ENCODE results near the gene CBLL1.

CBLL1 gene

DNA sequence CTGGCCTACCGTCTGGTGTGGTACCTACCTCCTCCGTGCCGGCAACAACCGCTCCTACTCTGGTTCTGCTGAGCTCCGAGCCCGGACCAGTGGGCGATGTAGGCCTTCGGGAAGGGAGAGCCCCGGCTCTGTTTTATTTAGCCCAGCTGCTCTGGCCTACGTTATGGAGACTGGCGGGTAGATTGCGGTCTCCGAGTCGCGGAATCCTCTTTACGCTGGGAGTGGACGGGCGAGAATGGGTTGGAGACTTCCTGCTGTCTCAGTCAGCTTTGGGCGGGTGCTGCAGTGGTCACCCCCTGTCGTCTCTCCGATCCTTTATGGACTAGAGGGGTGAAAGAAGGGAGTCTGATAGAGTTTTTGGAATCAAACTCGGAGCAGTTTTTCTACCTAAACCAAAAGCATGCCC lies 406 bp downstream of the CBLL1 start:
- DNase-seq = no peak

DNA sequence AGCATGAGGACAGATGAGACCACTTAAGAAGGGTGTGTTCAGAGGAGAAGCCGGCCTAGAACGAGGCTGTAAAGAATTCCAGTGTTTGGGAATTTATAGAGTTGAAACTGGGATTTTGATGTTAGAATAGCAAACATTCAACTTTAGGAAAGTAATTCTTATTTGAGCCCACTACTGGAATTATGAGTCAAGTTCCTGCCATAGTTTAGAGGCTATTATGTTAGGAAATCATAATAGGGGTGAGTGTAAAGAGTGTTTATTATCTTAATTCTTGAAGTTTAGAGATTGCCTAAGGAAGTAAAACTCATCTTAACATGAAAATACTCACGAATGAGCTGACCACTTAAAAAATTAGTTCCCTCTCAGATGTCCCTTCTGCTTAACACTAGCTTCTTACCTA lies 2.1 kb downstream of the CBLL1 start:
- DNase-seq = no peak

DNA sequence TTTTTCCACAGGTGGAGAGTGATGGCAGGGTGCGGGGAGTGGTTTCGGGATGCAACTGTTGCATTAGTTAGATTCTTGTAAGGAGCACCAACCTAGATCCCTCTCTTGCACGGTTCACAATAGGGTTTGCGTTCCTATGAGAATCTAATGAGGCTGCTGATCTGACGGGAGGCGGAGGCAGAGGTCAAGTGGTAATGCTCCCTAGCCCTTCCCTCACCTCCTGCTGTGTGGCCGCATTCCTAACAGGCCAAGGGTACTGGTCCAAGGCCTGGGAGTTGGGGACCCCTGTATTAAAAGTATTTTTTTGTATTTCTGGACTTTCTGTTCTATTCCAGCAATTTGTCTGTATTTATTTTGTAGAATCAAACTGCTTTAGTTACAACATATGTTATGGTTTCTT lies 7.2 kb downstream of the CBLL1 start:
- no peak for DNase-seq

DNA sequence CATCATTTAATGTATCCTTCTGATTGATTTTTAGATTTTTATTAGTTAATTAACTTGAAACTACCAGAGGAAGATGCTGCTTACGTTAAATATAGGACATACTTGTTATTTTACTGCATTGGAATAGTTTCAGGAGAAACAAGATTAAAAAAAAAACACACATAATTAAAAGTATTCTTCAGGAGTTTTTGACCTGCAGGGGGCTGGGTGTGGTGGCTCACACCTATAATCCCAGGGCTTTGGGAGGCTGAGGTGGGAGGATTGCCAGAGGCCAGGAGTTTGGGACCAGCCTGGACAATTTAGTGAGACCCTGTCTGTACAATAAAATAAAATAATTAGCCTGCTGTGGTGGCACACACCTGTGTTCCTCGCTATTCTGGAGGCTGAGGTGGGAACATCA lies 10.7 kb downstream of the CBLL1 start:
- DNase-seq = no peak

DNA sequence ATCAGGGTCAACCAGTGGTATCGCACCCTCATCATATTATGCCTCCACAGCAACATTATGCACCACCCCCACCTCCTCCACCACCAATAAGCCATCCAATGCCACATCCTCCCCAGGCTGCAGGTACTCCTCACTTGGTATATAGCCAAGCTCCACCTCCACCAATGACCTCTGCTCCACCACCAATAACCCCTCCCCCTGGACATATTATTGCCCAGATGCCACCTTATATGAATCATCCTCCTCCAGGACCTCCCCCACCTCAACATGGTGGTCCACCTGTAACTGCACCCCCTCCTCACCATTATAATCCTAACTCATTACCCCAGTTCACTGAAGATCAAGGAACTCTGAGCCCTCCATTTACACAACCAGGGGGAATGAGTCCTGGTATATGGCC lies 14.7 kb downstream of the CBLL1 start:
- DNase-seq = no peak

DNA sequence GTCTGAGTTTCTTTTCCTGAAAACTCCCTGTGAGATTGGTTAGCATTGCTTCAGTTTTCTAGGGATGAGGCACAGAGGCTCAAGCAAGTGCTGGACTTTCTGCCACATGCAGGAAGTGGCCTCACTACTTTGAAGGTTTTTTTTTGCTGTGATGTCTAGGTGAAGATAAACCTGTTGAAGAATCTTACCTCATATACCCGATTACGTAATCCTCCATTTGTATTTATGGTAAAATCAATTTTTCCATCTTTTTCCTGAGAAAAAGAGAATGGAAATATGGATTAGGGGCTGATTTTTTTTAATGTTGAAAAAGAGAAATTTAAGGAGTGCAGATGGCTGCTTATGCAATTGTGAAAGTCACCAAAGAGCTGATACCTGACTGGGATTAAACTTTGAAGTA lies 23.4 kb downstream of the CBLL1 start:
- DNase-seq = no peak

DNA sequence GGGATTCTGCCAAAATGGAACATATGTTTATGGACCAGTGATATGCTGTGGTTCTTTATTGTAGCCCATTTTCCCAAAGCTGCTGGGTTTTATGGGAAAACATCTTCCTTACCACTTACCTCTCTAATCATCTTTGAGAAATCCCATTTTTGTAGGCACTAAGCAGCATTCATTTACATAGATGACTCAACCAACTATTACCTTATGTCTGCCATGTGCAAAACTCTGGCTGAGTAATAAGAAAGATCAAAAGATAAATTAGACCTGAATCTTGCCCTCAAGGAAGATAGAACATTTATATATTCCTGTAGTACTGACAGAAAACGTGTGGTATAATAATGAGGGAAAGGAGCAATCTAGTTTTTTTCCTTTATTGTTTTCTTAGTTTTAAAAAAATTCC lies 24.3 kb downstream of the CBLL1 start:
- no peak for DNase-seq

DNA sequence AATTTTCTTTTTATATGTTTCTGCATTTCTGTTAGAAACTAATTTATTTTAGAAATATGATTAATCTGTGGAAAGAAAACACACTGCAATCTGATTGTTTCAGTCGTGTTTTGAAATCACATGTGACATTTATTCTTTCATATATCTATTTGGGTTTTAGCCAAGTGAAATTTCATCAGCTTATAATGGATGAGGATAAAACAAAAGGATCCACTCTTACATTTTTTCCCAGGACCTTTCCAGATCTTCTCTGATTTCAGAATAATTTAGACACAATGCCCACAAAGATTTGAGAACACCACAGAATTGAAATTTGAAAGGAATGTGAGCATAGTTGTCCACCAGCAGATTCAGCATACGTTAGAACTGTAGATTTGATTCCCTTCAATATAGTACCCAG lies 29.1 kb downstream of the CBLL1 start:
- no peak for DNase-seq

DNA sequence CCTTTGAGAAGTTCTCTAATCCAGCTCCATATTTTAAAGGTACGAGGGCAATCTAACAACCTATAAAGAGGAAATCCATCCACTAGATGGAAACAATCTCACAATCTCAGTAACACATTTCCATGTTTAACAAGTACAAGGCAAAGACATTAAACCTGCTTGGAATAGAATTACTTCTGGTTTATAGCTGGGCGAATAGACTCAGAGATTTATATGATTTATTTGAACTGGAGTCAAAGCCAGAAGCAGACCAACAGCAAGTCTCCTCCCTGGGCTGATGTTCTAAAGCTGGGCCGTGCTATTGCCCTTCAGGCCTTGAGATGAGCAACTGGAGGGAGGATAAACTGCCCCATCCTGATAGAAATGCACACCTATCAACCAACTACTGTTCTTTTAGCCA lies 33.8 kb downstream of the CBLL1 start:
- no peak for DNase-seq

DNA sequence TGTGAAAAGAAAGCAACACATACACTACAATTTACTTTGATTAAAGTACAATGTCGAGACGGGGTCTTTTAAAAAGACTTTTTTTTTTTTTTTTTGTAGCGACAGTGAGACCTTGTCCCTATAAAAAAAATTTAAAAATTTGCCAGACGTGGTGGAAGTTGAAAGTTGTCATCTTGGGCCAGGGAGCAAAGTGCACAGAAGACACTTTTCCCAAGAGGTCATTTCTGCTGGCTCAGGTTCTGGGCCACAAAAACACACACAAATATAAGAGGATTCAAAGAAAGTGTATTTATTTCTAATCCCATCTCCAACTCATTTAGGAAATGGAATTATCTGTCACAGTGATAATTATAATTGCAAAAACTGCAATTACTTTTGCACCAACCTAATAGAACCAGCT lies 34.3 kb downstream of the CBLL1 start:
- DNase-seq = no peak

DNA sequence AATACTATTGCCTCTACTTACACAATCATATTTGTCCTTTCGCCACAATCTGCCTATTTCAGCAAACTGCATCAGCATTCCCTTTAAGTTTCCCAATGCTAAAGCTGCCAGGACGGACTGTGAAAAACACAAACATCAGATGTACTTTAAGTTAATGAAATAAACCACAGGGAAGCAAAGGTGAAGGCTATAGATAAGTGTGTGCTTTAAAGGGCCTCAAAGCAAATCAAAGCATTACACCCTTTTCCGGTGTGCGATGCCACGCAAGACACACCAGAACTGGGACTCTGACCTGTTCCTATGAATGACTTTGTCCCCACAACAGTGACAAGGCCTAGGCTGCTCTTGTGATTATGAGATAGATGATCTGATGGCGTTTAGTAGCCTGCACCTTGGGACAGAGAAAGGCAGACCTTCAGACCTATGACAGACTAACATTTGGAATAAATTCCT lies 35.7 kb downstream of the CBLL1 start:
- DNase-seq = peak; percentile 47

DNA sequence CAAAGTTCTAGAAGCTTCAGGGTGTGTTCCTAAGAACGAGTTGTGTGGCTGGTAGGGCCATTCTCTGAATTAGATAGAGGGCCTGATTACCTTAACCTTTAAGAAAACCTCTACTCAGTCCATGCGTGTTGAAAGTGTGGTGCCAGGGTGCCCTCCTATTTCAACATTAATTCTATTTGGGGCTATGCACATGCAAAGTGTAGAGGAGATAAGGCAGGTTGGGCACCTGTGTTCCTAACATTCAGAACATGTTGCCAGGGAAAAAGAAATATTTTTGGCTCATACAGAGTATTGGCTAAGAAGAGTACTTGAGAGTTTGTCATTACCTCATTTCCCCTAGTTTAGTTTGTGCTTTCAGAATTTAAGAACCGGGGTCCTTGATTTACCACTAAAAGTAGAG lies 38.4 kb downstream of the CBLL1 start:
- DNase-seq = no peak

DNA sequence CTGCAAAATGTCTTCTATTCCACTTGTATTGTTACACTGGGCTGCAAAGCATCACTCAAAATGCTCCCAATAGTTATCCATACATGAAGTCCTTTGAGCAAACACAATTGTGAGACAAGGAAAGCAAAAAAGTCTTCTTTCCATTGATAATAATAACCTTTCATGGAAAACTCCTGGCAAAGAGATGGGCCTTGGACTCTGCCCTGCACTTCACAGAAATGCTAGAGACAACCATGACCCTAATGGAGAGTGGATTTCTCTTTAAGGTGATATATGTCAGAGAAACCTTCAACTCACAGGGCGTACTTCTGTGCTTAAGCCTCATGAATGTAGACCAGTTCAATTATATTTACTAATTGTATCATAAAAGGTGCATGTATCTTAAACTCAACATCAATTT lies 39.7 kb downstream of the CBLL1 start:
- no peak for DNase-seq

DNA sequence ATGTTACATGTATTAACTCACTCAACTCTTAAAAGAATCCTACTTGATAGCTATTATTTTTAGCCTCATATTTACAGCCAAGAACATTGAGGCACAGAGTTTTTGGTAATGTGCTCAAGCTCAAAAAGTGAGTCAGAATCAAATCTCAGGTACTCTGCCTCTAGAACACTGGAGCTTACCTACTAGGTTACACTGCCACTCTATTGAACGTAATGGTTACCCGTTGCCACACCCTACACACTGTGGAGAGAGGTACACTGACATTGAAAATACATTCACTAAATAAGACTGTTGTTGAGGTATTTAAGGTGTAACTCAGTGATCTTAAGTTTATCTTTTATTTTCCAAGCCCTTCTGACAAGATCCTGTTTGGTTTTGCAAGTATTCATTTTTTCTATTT lies 41.2 kb downstream of the CBLL1 start:
- DNase-seq = no peak

DNA sequence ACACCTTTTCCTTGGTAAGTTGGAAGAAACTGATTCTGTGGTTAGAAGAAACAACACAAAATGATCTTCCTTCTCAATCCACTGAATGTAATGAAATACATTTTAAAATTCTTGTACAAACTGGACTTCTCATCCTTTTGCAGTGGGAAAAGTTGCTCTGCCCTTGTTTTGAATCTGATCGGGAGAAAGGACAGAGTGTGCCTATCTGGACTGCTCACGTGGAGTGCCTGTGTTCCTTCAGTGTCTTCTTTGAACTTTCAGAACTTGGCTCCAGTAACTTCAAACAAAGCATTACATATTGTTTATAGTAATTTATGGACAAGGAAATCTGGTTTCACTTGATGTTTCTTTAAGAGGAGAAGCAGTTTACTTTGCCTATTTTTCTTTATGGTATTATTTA lies 42.0 kb downstream of the CBLL1 start:
- no peak for DNase-seq

DNA sequence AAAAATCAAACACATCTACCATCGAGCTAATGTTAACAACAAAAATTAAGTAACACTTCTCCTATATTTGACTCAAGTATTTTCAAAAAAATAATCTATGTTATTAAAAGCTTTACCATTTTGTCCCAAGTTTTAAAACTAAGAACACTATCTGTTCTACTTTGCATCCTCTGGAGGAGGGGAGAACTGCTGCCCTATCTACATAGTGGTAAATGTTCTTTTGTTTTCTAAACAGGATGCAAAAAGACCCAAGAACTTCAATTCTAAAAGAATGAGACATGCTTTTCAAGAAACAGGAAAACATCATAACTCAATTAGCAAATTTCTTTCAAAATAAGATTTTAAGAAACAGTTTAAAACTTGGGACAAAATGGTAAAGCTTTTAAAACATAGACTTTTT lies 44.3 kb downstream of the CBLL1 start:
- no peak for DNase-seq

DNA sequence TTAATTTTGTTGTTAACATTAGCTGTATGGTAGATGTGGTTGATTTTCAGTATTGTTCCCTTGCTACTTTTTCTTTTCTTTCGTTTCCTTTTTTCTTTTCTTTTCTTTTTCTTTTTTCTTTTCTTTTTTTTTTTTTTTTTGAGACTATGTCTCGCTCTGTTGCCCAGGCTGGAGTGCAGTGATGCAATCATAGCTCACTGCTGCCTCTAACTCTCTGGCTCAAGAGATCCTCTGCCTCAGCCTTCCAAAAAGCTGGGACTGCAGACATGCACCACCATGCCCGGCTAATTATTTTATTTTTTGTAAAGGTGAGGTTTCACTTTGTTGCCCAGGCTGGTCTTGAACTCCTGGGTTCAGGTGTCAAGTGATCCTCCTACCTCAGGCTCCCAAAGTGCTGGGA lies 44.7 kb downstream of the CBLL1 start:
- no peak for DNase-seq

DNA sequence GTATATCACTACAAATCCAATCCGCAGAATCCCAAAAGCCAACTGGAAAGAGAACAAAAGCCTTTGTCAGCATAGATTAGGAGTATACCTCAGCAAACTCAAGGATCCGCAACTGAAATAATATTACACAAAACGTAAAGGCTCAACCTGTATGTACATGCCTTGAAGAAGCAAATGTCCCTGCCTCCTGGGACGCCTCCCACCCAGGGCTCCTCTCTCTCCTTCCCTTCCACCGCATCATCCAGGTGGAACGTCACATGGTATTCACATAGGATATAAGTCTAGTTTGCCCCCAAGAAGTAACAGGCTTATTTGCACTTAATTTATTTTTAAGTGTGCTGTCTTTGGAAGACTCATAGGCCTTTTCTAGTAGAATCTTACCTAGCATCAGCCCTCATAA lies 45.7 kb downstream of the CBLL1 start:
- no peak for DNase-seq

DNA sequence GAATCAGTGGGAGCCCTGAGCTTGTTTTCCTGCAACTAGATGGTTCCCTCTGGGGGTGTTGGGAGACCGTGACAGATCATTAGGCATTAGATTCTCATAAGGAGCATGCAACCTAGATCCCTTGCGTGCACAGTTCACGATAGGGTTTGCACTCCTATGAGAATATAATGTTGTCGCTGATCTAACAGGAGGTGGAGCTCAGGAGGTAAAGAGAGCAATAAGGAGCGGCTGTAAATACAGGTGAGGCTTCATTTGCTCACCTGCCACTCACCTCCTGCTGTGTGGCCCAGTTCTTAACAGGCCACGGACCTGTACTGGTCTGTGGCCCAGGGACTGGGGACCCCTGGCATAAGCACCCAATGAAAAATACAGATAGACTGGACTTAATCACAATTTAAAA lies 48.4 kb downstream of the CBLL1 start:
- DNase-seq = no peak

DNA sequence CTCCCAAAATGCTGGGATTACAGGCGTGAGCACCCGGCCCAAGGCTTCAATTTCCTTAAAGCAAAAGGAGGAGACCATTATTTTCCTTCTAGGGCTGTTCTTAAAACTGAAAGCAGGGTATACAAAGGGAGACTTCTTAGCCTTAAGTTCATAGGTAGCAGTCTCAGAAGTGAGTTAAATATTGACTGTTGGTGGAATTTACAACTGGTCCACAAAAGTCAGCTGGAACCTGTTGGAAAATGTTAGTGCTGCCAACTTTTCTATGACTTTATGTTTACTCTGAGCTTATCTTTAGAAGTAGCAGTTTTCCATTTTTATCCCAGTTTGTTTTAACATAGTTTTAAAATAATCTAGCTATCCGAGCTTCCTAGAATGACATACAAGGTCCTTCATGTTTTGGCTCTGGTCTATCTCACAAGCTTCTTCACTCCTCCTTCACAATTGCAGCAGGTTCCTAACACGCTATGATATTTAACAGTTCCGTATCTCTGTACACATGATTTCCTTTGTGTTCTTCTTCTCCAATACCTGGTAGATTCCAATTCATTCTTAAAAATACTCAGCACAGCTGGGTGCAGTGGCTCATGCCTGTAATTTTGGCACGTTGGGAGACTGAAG lies 55.8 kb downstream of the CBLL1 start:
- DNase-seq = no peak

DNA sequence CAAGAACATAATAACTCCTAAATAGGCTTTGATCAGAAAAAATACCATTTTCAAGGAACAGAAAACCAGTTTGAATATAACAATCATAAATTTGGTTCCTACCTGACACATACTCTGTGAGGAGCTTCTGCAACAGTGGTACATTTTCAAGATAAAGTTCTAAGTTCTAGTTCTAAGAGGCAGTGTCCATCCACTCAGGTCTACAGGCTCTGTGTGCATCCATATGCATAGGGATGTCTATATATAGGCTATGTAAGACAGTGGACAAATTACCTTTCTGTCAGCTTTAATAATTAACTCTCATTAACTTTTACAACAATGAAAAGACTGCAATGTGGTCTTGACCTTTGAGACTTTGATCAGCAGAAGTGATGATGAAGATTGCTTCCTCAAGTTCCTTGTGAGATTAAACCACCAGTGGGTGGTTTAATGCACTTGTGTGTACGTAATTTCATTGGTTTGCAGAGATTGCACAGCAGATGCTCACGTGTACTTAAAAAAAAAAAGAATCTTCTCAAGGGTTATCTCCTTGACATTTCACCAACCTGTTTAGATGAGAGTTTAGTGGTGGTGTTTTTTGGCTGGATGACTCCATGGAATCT lies 59.2 kb downstream of the CBLL1 start, which contains the start of gene SLC26A3:
Gene SLC26A3 (minus strand): TSS at position 215 of the 602 bp plus-strand sequence. CDS start 8,714 bp downstream, outside the sequence.
- no peak for DNase-seq

DNA sequence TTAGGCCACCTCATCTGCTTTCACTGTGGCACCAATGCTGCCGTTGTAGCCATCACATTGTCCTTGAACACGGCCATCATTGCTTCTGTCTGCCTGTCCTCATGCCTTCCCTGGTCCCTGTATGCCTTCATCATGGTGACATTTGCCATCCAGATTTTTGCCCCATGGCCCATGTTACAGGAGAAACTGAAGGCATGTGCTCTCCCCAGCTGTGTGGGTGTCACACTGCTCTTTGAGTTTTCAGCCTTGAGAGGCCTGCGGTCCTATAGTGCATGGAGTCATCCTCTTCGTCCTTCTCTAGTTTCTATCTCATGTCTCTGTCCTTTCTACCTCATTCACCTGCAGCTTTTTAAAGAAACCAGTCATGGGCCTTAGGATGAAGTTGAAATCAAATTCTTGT lies 65.2 kb downstream of the CBLL1 start:
- no peak for DNase-seq

DNA sequence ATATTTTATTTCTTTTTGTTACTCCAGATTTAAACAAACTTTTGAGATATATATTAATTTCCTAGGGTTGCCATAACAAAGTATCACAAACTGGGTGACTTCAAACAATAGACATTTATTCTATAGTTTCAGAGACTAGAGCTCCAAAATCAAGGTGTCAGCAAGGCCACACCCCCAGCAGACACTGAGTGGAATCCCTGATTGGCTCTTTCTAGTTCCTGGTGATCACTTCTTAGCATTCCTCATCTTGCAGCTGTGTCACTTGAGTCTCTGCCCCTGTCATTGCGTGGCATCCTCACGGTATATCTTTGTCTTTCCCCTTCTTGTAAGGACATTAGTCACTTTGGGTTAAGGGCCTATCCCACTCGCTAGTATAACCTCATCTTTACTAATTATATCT lies 66.7 kb downstream of the CBLL1 start:
- DNase-seq = no peak

Data from hematopoietic multipotent progenitor cell treated with erythropoietin and hydrocortisone succinate and interleukin-3 and kit ligand, for 8 days (in vitro differentiated cells).